Skeletal muscle satellite cell (primary cell): ENCODE data around the gene SRMS.

Source experiments
- H3K27me3 ChIP-seq: 2 replicates; pipeline ENCODE4 v1.7.0; 2013; ENCODE audit warnings: low read length; ENCODE audit not compliant: control insufficient read depth, insufficient read depth
- H3K36me3 ChIP-seq: 2 replicates; pipeline ENCODE4 v1.7.0; 2013; ENCODE audit warnings: mild to moderate bottlenecking, control low read depth, low read length; ENCODE audit not compliant: insufficient read depth
- H3K4me1 ChIP-seq: 2 replicates; pipeline ENCODE4 v1.7.0; 2013; ENCODE audit warnings: low read length; ENCODE audit not compliant: control insufficient read depth, insufficient read depth
- H3K4me2 ChIP-seq: 2 replicates; pipeline ENCODE4 v1.7.0; 2013; ENCODE audit warnings: mild to moderate bottlenecking, low read length
- H3K4me3 ChIP-seq: 2 replicates; pipeline ENCODE4 v1.7.0; 2013; ENCODE audit warnings: low read length
- H3K9ac ChIP-seq: 2 replicates; pipeline ENCODE4 v1.7.0; 2013; ENCODE audit warnings: mild to moderate bottlenecking, low read depth, low read length, moderate library complexity
- H3K9me3 ChIP-seq: replicated peaks from 2 replicates; pipeline ENCODE4 v1.7.0; 2013; ENCODE audit warnings: mild to moderate bottlenecking, control low read depth, low read length

The SRMS gene

GRCh38 chr20:63588641-63589041, 41.1 kb upstream of the SRMS start:
- no peak overlapping the region for H3K9ac ChIP-seq
- H3K27me3 ChIP-seq = no peaks in the 10 kb centered on the region
- H3K4me3 ChIP-seq = no peak overlapping the region
- H3K4me1 ChIP-seq = no peaks in the 10 kb centered on the region
- no peaks in the 10 kb centered on the region for H3K9me3 ChIP-seq
- peaks cover 18% of the 10 kb centered on the region for H3K36me3 ChIP-seq
- no peak overlapping the region for H3K4me2 ChIP-seq

GRCh38 chr20:63587776-63588591, 40.4 kb upstream of the SRMS start:
- Histone ChIP-seq H3K4me1 (peaks cover 4% of the 10 kb centered on the region), H3K27me3 (no peaks in the 10 kb centered on the region), H3K4me3 (no peak overlapping the region), H3K4me2 (no peak overlapping the region), H3K9me3 (no peaks in the 10 kb centered on the region), H3K9ac (no peak overlapping the region), H3K36me3 (peaks cover 12% of the 10 kb centered on the region)

DNA sequence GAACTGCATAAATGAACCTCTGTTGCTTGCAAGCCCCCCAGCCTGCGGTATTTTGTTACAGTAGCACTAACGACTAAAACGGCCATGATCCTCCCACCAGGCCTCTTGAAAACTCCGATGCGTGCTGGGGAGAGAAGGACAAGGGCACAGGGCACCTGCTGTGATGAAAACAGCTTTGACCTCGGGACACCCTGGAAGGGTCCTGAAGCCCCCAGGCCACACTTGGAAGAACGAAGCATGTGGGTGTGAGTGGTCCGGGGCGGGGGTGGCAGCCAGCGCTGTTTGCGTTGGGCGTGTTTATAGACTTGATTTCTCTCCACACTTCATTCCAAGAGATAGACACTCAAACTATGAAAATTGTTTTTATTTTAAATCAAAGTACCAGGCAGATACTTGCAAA, 39.7 kb upstream of the SRMS start:
- H3K4me1 ChIP-seq = peaks cover 8% of the 10 kb centered on the region

GRCh38 chr20:63586797-63587196, 39.2 kb upstream of the SRMS start:
- H3K4me1 ChIP-seq = peaks cover 8% of the 10 kb centered on the region
- H3K4me2 ChIP-seq = no peak overlapping the region
- H3K36me3 ChIP-seq = peaks cover 2% of the 10 kb centered on the region
- no peaks in the 10 kb centered on the region for H3K27me3 ChIP-seq
- no peak overlapping the region for H3K9ac ChIP-seq
- no peaks in the 10 kb centered on the region for H3K9me3 ChIP-seq
- no peak overlapping the region for H3K4me3 ChIP-seq

More for the DNA sequence above, 39.7 kb upstream of the SRMS start:
- Histone ChIP-seq H3K4me2 (no peak overlapping the region), H3K36me3 (peaks cover 6% of the 10 kb centered on the region), H3K4me3 (no peak overlapping the region), H3K9me3 (no peaks in the 10 kb centered on the region), H3K9ac (no peak overlapping the region), H3K27me3 (no peaks in the 10 kb centered on the region)

- Histone ChIP-seq H3K4me2 (no peak overlapping the region), H3K4me3 (no peak overlapping the region), H3K27me3 (peaks cover 4% of the 10 kb centered on the region), H3K36me3 (no peaks in the 10 kb centered on the region), H3K9me3 (no peaks in the 10 kb centered on the region), H3K9ac (no peak overlapping the region), H3K4me1 (peaks cover 8% of the 10 kb centered on the region)
Measured at GRCh38 chr20:63585616-63586565, 38.3 kb upstream of the SRMS start.

DNA sequence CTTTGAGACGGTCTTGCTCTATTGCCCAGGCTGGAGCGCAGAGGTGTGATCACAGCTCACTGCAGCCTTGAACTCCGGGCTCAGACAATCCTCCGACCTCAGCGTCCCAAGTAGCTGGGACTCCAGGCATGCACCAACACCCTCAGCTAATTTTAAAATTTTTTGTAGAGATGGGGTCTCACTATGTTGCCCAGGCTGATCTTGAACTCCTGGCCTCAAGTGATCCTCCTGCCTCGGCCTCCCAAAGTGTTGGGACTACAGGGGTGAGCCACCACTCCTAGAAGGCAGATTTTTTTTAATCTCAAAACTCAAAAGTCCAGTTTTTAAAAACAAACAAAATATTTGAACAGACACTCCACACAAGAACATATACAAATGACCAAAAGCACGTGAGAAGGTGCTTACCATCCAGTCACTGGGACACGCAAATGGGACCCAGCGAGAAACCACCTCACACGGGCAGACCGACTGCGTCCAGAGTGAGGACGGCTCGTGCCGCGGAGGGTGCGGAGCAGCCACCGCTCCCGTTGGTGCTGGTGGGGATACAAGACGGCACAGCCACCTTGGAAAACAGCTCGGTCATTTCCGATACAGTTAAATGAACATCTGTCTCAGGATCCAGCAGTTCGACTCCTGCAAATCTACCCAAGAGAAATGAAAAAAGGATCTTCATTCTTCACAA, 35.0 kb upstream of the SRMS start:
- Histone ChIP-seq H3K4me3 (no peak overlapping the region), H3K36me3 (no peaks in the 10 kb centered on the region), H3K9me3 (no peaks in the 10 kb centered on the region), H3K27me3 (peaks cover 15% of the 10 kb centered on the region), H3K9ac (no peak overlapping the region), H3K4me2 (peak overlapping the region; percentile 57), H3K4me1 (peaks cover 8% of the 10 kb centered on the region)

DNA sequence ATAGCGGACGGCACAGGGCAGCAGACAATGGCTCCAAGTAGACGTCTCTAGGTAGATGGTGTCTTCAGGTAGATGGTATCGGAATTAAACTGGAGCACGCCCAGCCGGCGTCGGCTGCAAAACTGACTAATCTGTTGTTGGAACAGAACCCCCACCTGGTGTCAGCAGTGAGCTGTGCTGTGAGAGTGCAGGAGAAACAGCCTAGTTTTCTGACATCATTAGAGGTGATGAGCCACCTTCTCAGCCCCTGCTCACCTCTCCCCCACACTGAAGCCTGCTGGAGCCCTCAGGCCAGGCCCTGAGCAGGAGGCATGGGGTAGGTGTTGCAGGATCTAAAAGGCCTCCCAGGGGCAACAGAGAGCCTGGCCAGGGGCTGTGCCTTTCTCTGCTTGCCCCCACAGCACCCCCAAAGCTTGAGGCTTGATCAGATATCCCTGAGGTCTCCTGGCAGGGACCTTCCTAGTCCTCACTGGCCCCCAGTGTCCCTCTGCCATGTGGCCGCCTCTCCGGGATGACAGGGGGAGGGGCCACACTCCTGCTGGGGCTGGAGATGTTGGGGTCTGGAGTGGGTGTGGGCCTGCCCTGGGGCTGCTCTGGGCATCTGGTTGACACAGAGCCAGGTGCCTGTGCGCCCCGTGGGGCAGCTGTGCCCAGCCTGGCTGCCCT, 33.4 kb upstream of the SRMS start:
- H3K27me3 ChIP-seq = peaks cover 15% of the 10 kb centered on the region
- no peak overlapping the region for H3K4me2 ChIP-seq
- no peak overlapping the region for H3K4me3 ChIP-seq
- H3K4me1 ChIP-seq = peaks cover 8% of the 10 kb centered on the region
- no peak overlapping the region for H3K9ac ChIP-seq
- no peaks in the 10 kb centered on the region for H3K9me3 ChIP-seq
- no peaks in the 10 kb centered on the region for H3K36me3 ChIP-seq

- H3K9ac ChIP-seq = no peak overlapping the region
- H3K9me3 ChIP-seq = no peaks in the 10 kb centered on the region
- peaks cover 25% of the 10 kb centered on the region for H3K4me1 ChIP-seq
- H3K4me3 ChIP-seq = no peak overlapping the region
- peaks cover 15% of the 10 kb centered on the region for H3K27me3 ChIP-seq
- H3K4me2 ChIP-seq = no peak overlapping the region
- no peaks in the 10 kb centered on the region for H3K36me3 ChIP-seq
Measured at GRCh38 chr20:63579017-63579694, 31.6 kb upstream of the SRMS start.

- Histone ChIP-seq H3K4me1 (peaks cover 27% of the 10 kb centered on the region), H3K27me3 (peaks cover 15% of the 10 kb centered on the region), H3K36me3 (no peaks in the 10 kb centered on the region), H3K4me2 (no peak overlapping the region), H3K4me3 (no peak overlapping the region), H3K9me3 (no peaks in the 10 kb centered on the region), H3K9ac (no peak overlapping the region)
Measured at GRCh38 chr20:63578224-63579016, 30.9 kb upstream of the SRMS start.

- Histone ChIP-seq H3K4me3 (no peak overlapping the region), H3K27me3 (peaks cover 15% of the 10 kb centered on the region), H3K4me2 (no peak overlapping the region), H3K9ac (no peak overlapping the region), H3K9me3 (no peaks in the 10 kb centered on the region), H3K36me3 (no peaks in the 10 kb centered on the region), H3K4me1 (peaks cover 25% of the 10 kb centered on the region)
Measured at GRCh38 chr20:63577317-63577894, 29.9 kb upstream of the SRMS start.
